Measurements from ENCODE around the gene SERPINB6. TPM values are rescaled to one million over a fixed set of nuclear protein-coding genes. Genes with fewer than 3 reads are reported as not detected.
"Not testable (repeated sequence)": the region's sequence is repeated elsewhere in the genome, so short reads cannot be mapped to it uniquely, and the experiment has no call there.

The SERPINB6 gene
- total RNA-seq, 1 donor from 2014 or later = 101 TPM

- H3K36me3 ChIP-seq (ENCODE audit: control insufficient read depth, insufficient read depth, low read length) = no peaks in the 10 kb centered on the region
- H3K4me3 ChIP-seq (ENCODE audit: low read depth, low read length) = no peak overlapping the region
- DNase-seq (ENCODE audit: low read depth) = no peak
- no peaks in the 10 kb centered on the region for H3K27me3 ChIP-seq (ENCODE audit: control insufficient read depth, insufficient read depth, low read length)
- no peak for TF ChIP-seq CTCF (IDR thresholded peaks at IDR 0.05; ENCODE audit: insufficient read depth, low read length, poor library complexity, severe bottlenecking)
These were observed 33.2 kb downstream of the SERPINB6 start for GRCh38 chr6:2938004-2938631.

GRCh38 chr6:2937627-2938003, 33.8 kb downstream of the SERPINB6 start:
- DNase-seq (ENCODE audit: low read depth) = no peak
- Histone ChIP-seq H3K36me3 (ENCODE audit: control insufficient read depth, insufficient read depth, low read length) (no peaks in the 10 kb centered on the region), H3K4me3 (ENCODE audit: low read depth, low read length) (no peak overlapping the region), H3K27me3 (ENCODE audit: control insufficient read depth, insufficient read depth, low read length) (no peaks in the 10 kb centered on the region)
- no peak for TF ChIP-seq CTCF (IDR thresholded peaks at IDR 0.05; ENCODE audit: insufficient read depth, low read length, poor library complexity, severe bottlenecking)

GRCh38 chr6:2935566-2936291, 35.6 kb downstream of the SERPINB6 start:
- no peak for DNase-seq (ENCODE audit: low read depth)
- H3K36me3 ChIP-seq (ENCODE audit: control insufficient read depth, insufficient read depth, low read length) = no peaks in the 10 kb centered on the region
- no peak overlapping the region for H3K4me3 ChIP-seq (ENCODE audit: low read depth, low read length)
- no peaks in the 10 kb centered on the region for H3K27me3 ChIP-seq (ENCODE audit: control insufficient read depth, insufficient read depth, low read length)
- no peak for TF ChIP-seq CTCF (IDR thresholded peaks at IDR 0.05; ENCODE audit: insufficient read depth, low read length, poor library complexity, severe bottlenecking)

- no peaks in the 10 kb centered on the region for H3K27me3 ChIP-seq (ENCODE audit: control insufficient read depth, insufficient read depth, low read length)
- TF ChIP-seq CTCF (IDR thresholded peaks at IDR 0.05; ENCODE audit: insufficient read depth, low read length, poor library complexity, severe bottlenecking) = no peak
- H3K36me3 ChIP-seq (ENCODE audit: control insufficient read depth, insufficient read depth, low read length) = no peaks in the 10 kb centered on the region
- H3K4me3 ChIP-seq (ENCODE audit: low read depth, low read length) = no peak overlapping the region
- no peak for DNase-seq (ENCODE audit: low read depth)
These were observed 37.3 kb downstream of the SERPINB6 start for GRCh38 chr6:2934057-2934456.

GRCh38 chr6:2932911-2933310, 38.5 kb downstream of the SERPINB6 start:
- not testable (repeated sequence) for H3K27me3 ChIP-seq (ENCODE audit: control insufficient read depth, insufficient read depth, low read length); H3K4me3 ChIP-seq (ENCODE audit: low read depth, low read length); H3K36me3 ChIP-seq (ENCODE audit: control insufficient read depth, insufficient read depth, low read length); DNase-seq (ENCODE audit: low read depth)

- DNase-seq (ENCODE audit: low read depth) = no peak
- Histone ChIP-seq H3K27me3 (ENCODE audit: control insufficient read depth, insufficient read depth, low read length) (no peaks in the 10 kb centered on the region), H3K36me3 (ENCODE audit: control insufficient read depth, insufficient read depth, low read length) (no peaks in the 10 kb centered on the region), H3K4me3 (ENCODE audit: low read depth, low read length) (no peak overlapping the region)
- TF ChIP-seq CTCF (IDR thresholded peaks at IDR 0.05; ENCODE audit: insufficient read depth, low read length, poor library complexity, severe bottlenecking) = peak; percentile 98
These were observed 39.2 kb downstream of the SERPINB6 start for GRCh38 chr6:2931970-2932748.
